PFSK-1 (cell line): ENCODE results near the gene FBXO10.

ENCODE experiments used
- POLR2AphosphoS5 ChIP-seq: IDR thresholded peaks from 2 replicates; pipeline ENCODE4 v1.6.1; 2012; ENCODE audit warnings: low read depth, mild to moderate bottlenecking, control low read depth, low read length, moderate library complexity
- SIN3A ChIP-seq: IDR thresholded peaks from 2 replicates; pipeline ENCODE4 v1.6.1; 2012; ENCODE audit warnings: mild to moderate bottlenecking, low read length, moderate library complexity, borderline replicate concordance; ENCODE audit not compliant: insufficient read depth
- TAF1 ChIP-seq: IDR thresholded peaks from 2 replicates; pipeline ENCODE4 v1.6.1; 2012; ENCODE audit warnings: low read length, control low read depth, borderline replicate concordance; ENCODE audit not compliant: insufficient read depth
- TF ChIP-seq, protein P1 (sequence below), 2 experiments: IDR thresholded peaks; 2 replicates each; pipeline versions ENCODE4 v1.6.1 to v1.8.0; 2011 to 2012; ENCODE audit warnings: low read depth in 2 of 2, low read length in 2 of 2, control low read depth in 1 of 2, inconsistent platforms in 1 of 2, mild to moderate bottlenecking in 1 of 2, moderate library complexity in 1 of 2; ENCODE audit not compliant: insufficient read depth in 1 of 2

DNA sequence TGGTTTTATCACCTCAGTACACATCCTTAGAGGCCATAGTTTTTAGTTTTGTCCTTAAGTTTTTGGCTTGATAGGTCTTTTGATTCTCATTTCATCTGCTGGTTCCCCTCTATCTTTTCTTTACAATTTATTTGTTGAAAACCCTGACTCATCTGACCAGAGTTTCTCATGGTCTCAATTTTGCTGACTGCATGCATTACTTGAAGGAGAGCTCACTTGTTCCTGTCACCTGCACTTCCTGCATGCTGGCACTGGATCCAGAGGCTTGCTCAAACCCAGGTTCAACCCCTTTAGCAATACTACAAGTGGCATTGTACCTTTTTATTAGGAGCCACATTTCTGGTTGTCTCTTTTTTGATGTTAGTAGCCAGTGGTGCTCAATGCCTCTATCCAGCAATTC, 26.7 kb downstream of the FBXO10 start:
- no peak for TF ChIP-seq POLR2AphosphoS5
- TF ChIP-seq, protein P1, sequence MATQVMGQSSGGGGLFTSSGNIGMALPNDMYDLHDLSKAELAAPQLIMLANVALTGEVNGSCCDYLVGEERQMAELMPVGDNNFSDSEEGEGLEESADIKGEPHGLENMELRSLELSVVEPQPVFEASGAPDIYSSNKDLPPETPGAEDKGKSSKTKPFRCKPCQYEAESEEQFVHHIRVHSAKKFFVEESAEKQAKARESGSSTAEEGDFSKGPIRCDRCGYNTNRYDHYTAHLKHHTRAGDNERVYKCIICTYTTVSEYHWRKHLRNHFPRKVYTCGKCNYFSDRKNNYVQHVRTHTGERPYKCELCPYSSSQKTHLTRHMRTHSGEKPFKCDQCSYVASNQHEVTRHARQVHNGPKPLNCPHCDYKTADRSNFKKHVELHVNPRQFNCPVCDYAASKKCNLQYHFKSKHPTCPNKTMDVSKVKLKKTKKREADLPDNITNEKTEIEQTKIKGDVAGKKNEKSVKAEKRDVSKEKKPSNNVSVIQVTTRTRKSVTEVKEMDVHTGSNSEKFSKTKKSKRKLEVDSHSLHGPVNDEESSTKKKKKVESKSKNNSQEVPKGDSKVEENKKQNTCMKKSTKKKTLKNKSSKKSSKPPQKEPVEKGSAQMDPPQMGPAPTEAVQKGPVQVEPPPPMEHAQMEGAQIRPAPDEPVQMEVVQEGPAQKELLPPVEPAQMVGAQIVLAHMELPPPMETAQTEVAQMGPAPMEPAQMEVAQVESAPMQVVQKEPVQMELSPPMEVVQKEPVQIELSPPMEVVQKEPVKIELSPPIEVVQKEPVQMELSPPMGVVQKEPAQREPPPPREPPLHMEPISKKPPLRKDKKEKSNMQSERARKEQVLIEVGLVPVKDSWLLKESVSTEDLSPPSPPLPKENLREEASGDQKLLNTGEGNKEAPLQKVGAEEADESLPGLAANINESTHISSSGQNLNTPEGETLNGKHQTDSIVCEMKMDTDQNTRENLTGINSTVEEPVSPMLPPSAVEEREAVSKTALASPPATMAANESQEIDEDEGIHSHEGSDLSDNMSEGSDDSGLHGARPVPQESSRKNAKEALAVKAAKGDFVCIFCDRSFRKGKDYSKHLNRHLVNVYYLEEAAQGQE (IDR thresholded peaks at IDR 0.05; ENCODE audit: insufficient read depth in 1 of 2, low read depth in 2 of 2, low read length in 2 of 2) = no peak
- no peak for TF ChIP-seq SIN3A
- no peak for TF ChIP-seq TAF1
